ENCODE measurements around the gene DGCR8.

The DGCR8 gene

DNA sequence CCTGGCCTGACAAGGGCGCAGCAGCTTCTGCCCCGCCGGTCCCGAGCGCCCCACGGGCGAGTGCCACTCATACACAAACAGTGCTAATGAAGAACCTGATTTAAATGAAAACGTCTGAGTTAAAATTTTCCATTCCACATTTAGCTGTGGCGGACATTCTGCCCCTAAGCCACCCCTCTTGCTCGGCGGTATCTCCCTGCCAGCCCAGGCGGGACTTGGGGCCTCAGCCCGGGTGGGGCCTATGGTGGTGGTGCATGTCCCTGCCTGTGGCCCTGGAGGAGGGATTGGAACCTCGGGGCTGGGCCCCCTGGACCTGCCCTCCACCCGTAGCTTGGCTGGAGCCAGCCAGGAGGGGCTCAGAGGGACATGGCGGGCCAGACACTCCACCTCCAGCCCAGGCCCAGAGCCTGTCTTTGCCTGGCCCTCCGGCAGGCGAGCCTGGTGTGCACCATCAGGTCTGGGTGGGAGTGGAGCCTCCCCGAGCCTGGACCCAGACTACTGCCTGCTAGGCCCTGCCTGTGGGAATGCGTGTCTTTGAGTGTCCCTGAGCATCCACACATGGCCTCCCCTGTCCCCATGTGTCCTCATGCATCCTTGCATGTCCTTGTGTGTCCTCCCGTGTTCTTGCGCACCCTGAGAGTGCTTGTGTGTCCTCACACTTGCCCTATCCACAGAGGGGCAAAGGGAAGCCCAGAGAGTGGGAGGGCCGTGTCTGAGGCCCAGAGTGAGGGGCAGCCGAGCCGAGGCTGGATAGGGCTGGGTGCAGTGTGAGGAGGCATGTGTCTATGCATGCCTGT, 56.0 kb downstream of the DGCR8 start:
- in situ Hi-C loops (cut with MboI; ENCODE audit: low sequenced_read_pairs): no loop called here

DNA sequence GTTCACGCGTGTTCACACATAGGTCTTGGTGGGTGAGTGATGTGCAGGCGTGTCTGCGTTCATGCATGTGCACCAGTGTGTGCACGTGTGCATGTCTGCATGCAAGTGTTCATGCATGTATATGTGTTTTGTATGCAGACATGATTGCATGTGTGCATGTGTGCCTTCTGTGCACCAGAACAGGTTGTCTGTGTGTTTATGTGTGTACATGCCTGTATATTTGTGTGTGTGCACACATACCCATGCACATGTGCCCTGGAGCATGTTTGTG, 56.5 kb downstream of the DGCR8 start:
- in situ Hi-C loops (cut with MboI; ENCODE audit: low sequenced_read_pairs): no loop called here

DNA sequence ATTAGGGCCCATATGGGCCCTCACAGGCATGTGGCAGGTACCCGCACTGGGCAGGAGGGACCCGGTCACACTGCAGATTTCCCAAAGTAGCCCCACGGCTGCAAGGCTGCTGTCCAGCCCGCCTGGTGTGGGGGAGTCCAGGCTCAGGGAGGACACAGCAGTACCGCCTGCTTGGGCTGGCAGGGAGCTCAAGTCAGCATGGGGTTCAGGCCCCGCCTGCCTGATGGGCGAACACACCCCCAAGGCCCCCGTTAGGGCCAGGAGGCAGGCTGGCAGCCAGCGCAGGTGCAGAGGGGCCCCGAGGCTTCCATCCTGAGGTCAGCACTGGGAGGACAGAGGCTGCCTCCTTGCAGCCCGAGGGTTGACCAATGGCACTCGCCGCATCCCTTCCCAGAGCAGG, 57.1 kb downstream of the DGCR8 start:
- in situ Hi-C loops (cut with MboI; ENCODE audit: low sequenced_read_pairs): no loop called here

DNA sequence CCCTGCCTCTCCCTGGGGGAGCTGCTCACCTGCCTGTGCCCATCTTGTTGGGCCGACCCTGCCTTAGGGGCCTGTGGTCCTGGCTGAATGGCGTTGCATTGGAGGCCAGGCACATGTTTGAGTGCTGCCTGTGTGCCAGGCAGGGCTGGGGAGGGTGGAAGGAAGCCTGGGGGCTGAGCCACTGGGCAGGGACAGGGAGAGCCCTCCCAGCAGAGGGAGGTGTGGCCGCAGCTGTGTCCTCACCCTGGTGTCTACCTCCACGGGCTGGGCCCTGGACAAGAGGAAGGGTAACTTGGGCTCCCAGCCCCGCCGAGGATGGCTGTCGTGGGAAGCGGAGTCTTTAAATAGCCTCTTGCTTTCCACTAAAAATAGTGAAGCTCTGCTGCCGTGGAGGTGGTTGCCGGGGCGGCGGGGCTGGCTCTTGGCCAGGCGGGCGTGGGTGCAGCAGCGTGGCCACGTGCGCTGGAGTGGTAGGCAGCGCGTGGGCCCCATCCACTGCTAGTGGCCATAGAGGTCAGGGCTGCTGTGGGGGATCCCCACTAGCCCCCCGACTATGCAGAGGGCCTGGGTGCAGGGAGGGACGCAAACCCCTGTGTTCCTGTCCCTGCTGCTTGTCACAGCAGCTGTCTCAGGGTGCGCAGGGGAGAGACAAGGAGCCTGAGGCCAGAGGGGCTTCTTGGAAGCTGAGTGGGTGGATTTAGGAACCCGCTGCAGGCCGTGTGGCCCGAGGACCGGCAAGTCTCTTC, 57.8 kb downstream of the DGCR8 start:
- in situ Hi-C loops (cut with MboI; ENCODE audit: low sequenced_read_pairs): no loop called here

DNA sequence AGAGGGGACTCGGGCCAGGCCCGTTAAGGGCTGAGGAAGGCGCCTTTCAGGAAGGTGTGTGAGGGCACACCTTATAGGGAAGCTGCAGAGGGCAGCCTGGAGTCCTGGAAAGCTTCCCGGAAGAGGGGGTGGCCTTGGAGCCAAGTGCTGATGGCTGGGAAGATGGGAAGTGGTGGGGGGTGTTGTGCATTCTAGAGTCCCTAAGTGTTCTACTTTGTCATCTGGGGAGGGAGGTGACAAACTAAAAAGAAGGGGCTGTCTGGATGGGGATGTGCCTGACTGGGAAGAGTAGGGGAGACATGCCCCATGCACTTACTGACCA, 58.3 kb downstream of the DGCR8 start:
- in situ Hi-C loops (cut with MboI; ENCODE audit: low sequenced_read_pairs): no loop called here

DNA sequence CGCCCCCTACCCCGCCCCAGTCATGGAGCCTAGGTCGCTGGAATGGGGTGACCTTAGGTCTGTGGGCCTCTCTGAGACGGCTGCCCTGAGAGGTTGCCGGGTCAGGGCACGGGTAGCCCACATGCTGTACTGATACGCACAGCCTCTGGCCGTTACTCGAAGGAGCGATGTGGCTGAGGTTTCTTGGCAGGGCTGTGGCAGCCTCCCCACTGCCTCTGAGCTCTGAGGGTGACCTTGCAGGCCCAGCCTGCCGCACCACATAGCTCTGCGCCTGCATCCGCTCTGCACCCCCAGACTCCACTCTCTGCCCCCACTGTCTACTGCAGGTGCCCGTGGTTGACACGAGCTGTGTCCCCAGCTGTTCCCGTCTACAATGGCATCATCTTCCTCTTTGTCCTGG, 58.8 kb downstream of the DGCR8 start:
- in situ Hi-C loops (cut with MboI; ENCODE audit: low sequenced_read_pairs): no loop called here

DNA sequence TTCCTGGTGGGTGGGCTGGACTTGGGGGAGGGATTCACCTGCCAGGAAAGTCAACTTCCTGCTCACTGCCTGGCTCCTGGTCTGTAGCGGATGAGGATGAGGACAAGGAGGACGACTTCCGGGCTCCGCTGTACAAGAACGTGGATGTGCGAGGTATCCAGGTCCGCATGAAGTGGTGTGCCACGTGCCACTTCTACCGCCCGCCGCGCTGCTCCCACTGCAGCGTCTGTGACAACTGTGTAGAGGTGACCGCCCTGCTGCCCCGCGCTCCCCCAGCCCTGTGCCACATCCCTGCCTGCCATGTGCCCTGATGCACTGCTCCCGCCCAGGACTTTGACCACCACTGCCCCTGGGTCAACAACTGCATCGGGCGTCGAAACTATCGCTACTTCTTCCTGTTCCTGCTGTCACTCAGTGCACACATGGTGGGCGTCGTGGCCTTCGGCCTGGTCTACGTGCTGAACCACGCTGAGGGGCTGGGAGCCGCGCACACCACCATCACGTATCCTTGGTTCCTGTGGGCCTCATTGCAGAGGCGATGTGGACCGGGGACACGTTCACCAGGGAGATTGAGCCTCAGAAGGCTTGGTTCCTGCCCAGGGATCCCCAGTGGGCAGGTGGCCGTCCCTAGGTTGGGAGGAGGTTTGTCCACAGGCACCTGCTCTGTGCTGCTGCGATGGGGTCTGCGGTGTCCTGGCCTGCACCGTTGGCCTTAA, 59.5 kb downstream of the DGCR8 start:
- in situ Hi-C loops (cut with MboI; ENCODE audit: low sequenced_read_pairs): no loop called here

DNA sequence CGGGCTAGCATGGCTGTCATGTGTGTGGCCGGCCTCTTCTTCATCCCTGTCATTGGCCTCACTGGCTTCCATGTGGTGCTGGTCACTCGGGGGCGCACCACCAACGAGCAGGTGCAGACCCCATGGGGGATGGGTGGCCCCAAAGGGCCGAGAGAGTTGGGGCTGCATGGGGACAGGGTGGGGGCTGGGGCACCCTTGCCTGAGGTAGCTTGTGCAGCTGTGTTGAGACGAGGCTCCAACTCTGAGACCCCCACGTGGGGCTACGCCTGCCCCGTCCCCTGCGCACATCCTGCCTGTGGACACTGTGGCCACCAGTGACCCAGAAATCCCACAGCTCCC, 60.0 kb downstream of the DGCR8 start:
- in situ Hi-C loops (cut with MboI; ENCODE audit: low sequenced_read_pairs): no loop called here

DNA sequence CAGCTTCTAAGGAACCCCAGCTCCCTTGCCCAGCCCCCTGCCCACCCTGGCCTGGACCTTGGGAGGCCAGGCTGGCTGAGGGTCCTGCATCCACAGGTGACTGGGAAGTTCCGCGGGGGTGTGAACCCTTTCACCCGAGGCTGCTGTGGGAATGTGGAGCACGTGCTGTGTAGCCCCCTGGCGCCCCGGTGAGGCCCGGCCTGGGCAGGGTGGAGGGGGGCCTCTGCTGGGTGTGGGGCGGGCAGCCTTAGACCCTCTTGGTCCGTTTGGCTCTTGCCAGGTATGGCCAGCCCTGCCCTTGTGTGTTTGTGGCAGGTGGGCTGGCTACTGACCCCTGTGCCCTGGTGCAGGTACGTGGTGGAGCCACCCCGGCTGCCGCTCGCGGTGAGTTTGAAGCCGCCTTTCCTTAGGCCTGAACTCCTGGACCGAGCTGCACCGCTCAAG, 60.5 kb downstream of the DGCR8 start:
- in situ Hi-C loops (cut with MboI; ENCODE audit: low sequenced_read_pairs): no loop called here

DNA sequence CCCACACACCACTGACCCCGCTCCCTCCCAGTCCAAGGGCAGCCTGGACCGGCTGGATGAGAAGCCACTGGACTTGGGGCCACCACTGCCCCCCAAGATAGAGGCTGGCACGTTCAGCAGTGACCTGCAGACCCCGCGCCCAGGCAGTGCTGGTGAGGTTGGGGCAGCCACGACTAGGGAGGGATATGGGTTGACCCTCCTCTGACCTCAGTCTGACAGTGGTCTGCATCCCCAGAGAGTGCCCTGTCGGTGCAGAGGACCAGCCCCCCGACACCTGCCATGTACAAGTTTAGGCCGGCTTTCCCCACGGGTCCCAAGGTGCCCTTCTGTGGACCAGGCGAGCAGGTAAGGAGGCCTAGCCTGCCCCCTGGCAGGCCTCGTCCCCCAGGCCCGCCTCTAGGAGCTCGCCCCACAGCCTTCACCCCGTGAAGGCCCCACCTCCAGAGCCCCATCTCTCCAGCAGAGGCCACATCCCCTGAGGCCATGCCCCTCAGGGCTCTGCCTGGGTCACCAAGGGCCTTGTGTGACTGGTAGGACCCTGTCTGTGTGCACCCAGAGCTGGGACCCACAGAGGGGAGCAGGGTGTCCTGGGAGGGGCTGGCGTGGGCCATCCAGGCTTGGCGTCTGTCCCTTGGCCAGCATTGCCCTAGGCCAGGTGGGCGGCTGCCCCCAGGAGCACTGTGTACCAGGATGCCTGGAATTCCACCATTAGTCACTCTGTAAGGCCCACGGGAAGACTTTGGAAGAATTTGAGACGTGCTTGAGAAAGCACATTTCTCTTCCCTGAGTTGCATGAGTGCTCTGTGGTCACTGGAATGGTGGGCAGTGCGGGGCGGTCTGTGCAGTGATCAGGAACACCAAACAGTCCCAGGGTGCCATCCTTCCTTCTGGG, 61.4 kb downstream of the DGCR8 start:
- in situ Hi-C loops (cut with MboI; ENCODE audit: low sequenced_read_pairs): no loop called here

DNA sequence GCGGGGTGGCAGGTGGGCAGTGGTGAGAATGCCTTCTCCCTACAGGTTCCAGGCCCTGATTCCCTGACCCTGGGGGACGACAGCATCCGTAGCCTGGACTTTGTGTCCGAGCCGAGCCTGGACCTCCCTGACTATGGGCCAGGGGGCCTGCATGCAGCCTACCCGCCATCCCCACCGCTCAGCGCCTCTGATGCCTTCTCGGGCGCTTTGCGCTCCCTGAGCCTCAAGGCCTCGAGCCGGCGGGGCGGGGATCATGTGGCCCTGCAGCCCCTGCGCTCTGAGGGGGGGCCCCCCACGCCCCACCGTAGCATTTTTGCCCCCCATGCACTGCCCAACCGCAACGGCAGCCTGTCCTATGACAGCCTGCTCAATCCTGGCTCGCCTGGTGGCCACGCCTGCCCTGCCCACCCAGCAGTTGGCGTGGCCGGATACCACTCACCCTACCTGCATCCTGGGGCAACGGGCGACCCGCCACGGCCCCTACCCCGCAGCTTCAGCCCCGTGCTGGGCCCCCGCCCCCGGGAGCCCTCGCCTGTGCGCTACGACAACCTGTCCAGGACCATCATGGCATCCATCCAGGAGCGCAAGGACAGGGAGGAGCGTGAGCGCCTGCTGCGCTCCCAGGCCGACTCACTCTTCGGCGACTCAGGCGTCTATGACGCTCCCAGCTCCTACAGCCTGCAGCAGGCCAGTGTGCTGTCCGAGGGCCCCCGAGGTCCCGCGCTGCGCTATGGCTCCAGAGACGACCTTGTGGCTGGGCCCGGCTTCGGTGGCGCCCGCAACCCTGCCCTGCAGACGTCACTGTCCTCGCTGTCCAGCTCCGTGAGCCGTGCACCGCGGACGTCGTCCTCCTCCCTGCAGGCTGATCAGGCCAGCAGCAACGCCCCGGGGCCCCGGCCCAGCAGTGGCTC, 62.9 kb downstream of the DGCR8 start:
- in situ Hi-C loops (cut with MboI; ENCODE audit: low sequenced_read_pairs): no loop called here

DNA sequence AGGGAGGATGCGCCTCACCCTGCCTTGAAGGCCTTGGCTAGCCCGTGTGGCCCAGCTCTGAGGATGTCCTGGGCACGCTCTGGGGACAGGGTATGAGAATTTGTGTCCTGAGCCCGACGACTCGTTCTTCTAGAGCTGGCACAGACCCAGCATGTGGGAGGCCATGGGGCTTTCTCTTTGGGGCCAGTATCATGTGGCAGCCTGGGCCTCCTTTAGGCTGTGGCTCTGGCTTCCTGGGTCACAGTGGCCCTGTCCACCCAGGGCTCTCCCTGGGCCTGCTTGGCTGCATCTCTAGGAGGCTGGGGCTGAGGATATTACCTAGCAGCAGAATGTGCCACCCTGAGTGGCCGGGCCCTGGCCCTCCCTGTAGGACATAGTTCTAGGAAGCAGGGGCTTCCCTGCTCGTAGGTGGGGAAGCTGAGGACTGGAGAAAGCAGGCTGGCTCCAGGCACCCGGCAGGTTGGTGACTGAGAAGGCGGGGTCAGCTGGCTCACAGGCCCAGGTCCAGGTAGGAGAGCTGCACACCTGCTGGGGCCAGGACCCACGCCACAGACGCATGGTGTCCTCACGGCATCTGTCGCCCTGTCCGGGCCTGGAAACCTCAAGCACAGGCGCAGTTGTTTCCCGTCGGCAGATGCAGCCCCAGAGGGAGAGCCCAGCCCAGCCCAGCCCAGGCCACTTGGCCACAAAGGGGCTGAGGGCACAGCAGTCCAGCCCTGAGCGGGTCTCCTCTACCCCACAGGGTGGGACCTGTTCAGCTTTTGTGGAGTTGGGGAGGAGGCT, 64.0 kb downstream of the DGCR8 start:
- in situ Hi-C loops (cut with MboI; ENCODE audit: low sequenced_read_pairs): no loop called here

DNA sequence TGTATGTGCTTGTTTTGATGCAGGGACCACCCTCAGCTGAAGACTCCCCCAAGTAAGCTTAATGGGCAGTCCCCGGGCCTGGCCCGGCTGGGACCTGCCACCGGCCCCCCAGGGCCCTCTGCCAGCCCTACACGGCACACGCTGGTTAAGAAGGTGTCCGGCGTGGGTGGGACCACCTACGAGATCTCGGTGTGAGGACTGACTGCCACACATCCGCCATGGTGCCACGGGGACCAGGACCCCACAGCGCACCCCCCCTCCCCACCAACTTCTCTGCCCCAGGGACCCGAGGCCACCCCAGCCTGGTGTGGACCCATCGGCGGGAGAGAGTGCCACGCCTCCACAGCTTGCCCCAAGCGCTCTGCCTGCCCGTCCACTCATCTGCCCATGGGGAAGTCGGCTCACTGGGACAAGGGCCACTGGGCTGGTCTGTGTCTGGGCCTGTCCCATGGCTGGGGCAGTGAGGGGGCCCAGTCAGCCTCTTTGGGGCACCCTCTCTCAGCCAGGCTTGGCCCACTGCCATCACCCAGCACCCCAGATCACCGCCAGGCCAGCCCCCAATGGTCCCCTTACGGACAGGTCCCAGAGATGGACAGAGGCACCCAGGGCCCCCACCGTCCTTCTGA, 65.3 kb downstream of the DGCR8 start:
- in situ Hi-C loops (cut with MboI; ENCODE audit: low sequenced_read_pairs): no loop called here

DNA sequence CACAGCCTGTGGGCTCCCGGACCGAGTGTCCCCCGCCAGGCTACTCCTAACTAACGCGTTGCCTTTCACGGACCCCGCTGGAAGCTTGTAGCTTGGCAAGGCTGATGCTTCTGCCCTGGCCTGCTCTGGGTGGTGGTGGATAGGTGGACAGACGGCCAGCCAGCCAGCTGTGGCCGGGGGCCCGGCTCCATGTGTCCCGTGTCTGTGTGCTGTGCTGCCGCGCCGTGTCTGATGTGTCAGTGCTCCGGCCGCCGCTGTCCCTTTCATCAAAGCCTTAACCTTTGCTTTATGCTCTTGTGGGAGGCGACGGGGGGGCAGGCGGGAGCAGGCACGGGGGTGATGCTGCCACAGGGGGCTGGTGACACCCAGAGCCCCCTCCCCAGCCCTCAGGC, 65.8 kb downstream of the DGCR8 start:
- in situ Hi-C loops (cut with MboI; ENCODE audit: low sequenced_read_pairs): no loop called here

DNA sequence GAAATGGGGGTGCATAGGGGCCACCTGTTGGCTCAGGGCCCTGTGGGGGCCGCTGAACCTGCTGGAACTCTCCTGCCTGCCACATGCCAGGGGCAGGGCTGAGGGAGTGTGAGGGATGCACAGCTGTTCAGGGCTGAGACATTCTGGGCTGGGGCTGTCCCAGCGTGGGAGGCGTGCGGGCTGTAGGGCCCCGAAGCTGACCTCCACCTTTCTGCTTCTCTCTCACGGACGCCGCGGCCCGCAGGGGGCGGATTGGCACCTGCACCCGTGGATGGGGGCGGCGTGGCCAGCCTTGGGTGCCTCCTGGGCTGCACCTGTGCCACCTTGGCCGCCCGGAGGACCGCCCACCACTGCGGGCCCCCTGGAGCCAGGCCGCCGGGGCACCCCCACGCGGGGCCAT, 66.7 kb downstream of the DGCR8 start:
- in situ Hi-C loops (cut with MboI; ENCODE audit: low sequenced_read_pairs): no loop called here

DNA sequence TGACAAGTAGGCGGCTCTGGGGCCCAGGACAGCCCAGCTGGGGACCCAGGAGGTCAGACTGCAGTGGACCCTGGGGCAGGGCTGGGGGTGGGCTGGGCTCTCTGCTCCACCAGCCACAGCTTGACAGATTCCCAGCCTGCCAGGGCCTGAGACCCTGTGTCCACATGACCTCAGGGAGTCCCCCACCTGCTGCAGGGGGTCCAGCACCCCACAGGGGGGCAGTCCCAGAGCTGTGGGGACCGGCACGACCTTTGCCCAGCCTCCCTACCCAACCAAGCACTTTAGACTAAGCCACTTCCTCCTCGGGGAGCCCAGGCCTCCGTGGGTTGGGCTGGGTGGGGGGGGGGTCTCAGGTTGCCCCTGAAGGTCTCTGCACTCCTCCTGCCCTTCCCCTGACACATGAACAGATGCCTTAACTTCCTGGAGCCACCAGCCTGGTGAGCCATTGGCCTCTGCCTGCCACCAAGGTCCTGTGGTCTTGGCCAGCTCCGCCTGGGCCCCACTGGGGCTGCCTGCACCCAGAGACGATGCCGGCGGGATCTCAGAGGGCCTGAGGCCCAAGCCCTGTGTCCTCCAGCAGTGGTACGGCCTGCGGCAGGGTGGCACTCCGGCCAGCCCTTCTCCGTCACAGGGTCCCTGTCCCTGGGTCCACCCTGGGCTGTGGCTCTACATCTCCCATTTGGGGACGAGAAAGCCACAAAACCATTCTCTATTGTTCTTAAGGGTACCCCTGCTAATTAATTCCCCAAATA, 67.4 kb downstream of the DGCR8 start:
- in situ Hi-C loops (cut with MboI; ENCODE audit: low sequenced_read_pairs): no loop called here

DNA sequence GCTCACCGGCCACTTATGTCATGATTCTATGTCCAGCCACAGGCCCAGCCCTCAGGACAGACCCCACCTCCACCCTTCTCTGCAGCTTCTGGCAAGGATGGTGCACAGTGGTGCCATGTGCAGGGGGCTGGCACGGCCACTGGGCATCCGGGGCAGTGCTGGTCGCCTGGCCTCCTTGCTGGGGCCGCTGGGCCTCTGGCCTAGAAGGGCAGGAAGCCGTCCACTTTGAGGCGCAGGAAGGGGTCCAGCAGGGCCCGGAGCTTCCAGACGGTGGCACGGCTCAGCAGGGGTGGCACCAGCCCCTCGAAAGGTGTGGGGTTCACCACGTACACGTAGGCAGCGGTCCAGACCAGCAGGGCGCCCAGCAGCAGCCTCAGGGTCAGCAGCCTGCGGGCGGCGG, 68.4 kb downstream of the DGCR8 start:
- in situ Hi-C loops (cut with MboI; ENCODE audit: low sequenced_read_pairs): no loop called here
